K562 (cell line): ENCODE measurements around the gene TNKS2. TPM values are rescaled to one million over a fixed set of nuclear protein-coding genes. Genes with fewer than 3 reads are reported as not detected.

ENCODE experiments used
- ATAC-seq: fragments of 200-7000 bp; cut with Tn5 transposase; 3 replicates; pipeline ENCODE4 v1.9.1; 2020; ENCODE audit warnings: moderate library complexity
- BruUV-seq: library from RNA; stranded (reverse); fragments of 400-500 nt; replicated peaks from 2 replicates; lab custom pipeline; 2021; lab: Mats Ljungman, UMichigan
- CTCF ChIA-PET: fragments of 300-600 bp; formaldehyde crosslinking; extraction: SDS; loops from one replicate; lab custom pipeline; 2021; ENCODE audit warnings: low intra/inter-chr PET ratio; lab: Yijun Ruan, JAX
- POLR2A ChIA-PET: fragments of 300-600, 350-650 bp; sonication (Branson Sonifier 250); formaldehyde crosslinking; extraction: SDS; loops from one replicate; lab custom pipeline; 2021; ENCODE audit warnings: antibody characterized with exemption, inconsistent platforms; lab: Yijun Ruan, JAX
- DNase-seq, 4 experiments: peaks; one replicate each; pipeline versions ENCODE4 v3.0.0 to v3.0.0-alpha.2; 2011 to 2018; ENCODE audit warnings: low spot score in 3 of 4, mixed read lengths in 3 of 4; ENCODE audit errors: extremely low read depth in 1 of 4
- FAIRE-seq: peaks from 2 replicates; lab custom pipeline; 2011; peaks lifted over from hg19 to GRCh38; lab: Jason Lieb, UNC
- H2AFZ ChIP-seq: 2 replicates; pipeline ENCODE4 v1.6.0; 2011; ENCODE audit warnings: low read depth, low read length, control low read depth, inconsistent platforms
- H3K27ac ChIP-seq: fragments of 200-600 bp; 3 replicates; pipeline ENCODE4 v1.8.0; 2011; ENCODE audit warnings: low read depth, mild to moderate bottlenecking, control low read depth, inconsistent platforms, low read length, moderate library complexity, mixed read lengths; ENCODE audit errors: extremely low read depth
- H3K27me3 ChIP-seq, 2 experiments: fragments of 300-600 bp in 1 of 2; 2 replicates in 1 of 2; 3 replicates in 1 of 2; pipeline versions ENCODE4 v1.6.0 to v1.8.0; 2011; ENCODE audit warnings: inconsistent platforms in 2 of 2, low read length in 2 of 2, mild to moderate bottlenecking in 1 of 2, mixed read lengths in 1 of 2, moderate library complexity in 1 of 2; ENCODE audit not compliant: control insufficient read depth in 2 of 2, insufficient read depth in 2 of 2
- H3K36me3 ChIP-seq: fragments of 300-600 bp; 3 replicates; pipeline ENCODE4 v1.8.0; 2011; ENCODE audit warnings: mild to moderate bottlenecking, low read length, inconsistent platforms; ENCODE audit not compliant: control insufficient read depth, insufficient read depth
- H3K4me1 ChIP-seq, 2 experiments: fragments of 200-600 bp in 1 of 2; replicated peaks in 1 of 2; 2 replicates in 1 of 2; 3 replicates in 1 of 2; pipeline versions ENCODE4 v1.5.1 to v1.8.0; 2011; ENCODE audit warnings: inconsistent platforms in 2 of 2, low read length in 2 of 2, mild to moderate bottlenecking in 1 of 2, mixed read lengths in 1 of 2, moderate library complexity in 1 of 2; ENCODE audit not compliant: control insufficient read depth in 2 of 2, insufficient read depth in 2 of 2
- H3K4me2 ChIP-seq: 2 replicates; pipeline ENCODE4 v1.6.1; 2011; ENCODE audit warnings: low read length, control low read depth, inconsistent platforms, mixed read lengths; ENCODE audit not compliant: insufficient read depth
- H3K4me3 ChIP-seq: fragments of 200-600 bp; sonication (generic), shearing (Covaris generic); 2 replicates; pipeline ENCODE4 v1.5.1; 2016; ENCODE audit warnings: control low read depth, inconsistent platforms
- H3K79me2 ChIP-seq: fragments of 200-600 bp; 3 replicates; pipeline ENCODE4 v1.8.0; 2011; ENCODE audit warnings: low read length, inconsistent platforms; ENCODE audit not compliant: control insufficient read depth, insufficient read depth
- H3K9ac ChIP-seq, 2 experiments: 2 replicates each; pipeline versions ENCODE4 v1.6.0 to v1.6.1; 2011; ENCODE audit warnings: low read depth in 2 of 2, low read length in 2 of 2, control low read depth in 1 of 2, inconsistent platforms in 1 of 2, mild to moderate bottlenecking in 1 of 2, mixed read lengths in 1 of 2; ENCODE audit not compliant: insufficient read depth in 1 of 2
- H3K9me1 ChIP-seq: one replicate; pipeline ENCODE4 v1.6.0; 2011; ENCODE audit warnings: inconsistent platforms, mild to moderate bottlenecking, low read length, moderate library complexity; ENCODE audit not compliant: control insufficient read depth, insufficient read depth
- H3K9me3 ChIP-seq: replicated peaks from 2 replicates; pipeline ENCODE4 v1.5.1; 2011; ENCODE audit warnings: low read depth, low read length, inconsistent platforms; ENCODE audit not compliant: control insufficient read depth, insufficient read depth
- H4K20me1 ChIP-seq: replicated peaks from 2 replicates; pipeline ENCODE4 v1.6.1; 2011; ENCODE audit warnings: low read length, inconsistent platforms, mixed read lengths; ENCODE audit not compliant: control insufficient read depth, insufficient read depth
- CCAR2 ChIP-seq: fragments of 200-400 bp; formaldehyde crosslinking; IDR thresholded peaks from 2 replicates; pipeline ENCODE4 v1.6.1; 2017; ENCODE audit warnings: mild to moderate bottlenecking, low read depth, low read length
- CHCHD3 ChIP-seq: fragments of 250-450 bp; sonication (Bioruptor Pico); IDR thresholded peaks from 2 replicates; pipeline ENCODE4 v2.1.2; 2022; ENCODE audit warnings: mild to moderate bottlenecking
- HDAC8 ChIP-seq: fragments of 450-650 bp; IDR thresholded peaks from 2 replicates; pipeline ENCODE4 v1.6.1; 2016; ENCODE audit warnings: mild to moderate bottlenecking, missing genetic modification characterization, moderate library complexity, missing compliant biosample characterization
- KDM2B ChIP-seq: fragments of 250-450 bp; sonication (Bioruptor Pico); IDR thresholded peaks from 2 replicates; pipeline ENCODE4 v1.8.0; 2021; ENCODE audit warnings: mild to moderate bottlenecking, moderate library complexity
- KDM5B ChIP-seq: fragments of 200-600 bp; sonication (generic); IDR thresholded peaks from 2 replicates; pipeline ENCODE4 v1.6.1; 2012; ENCODE audit warnings: low read depth, mild to moderate bottlenecking, moderate library complexity, low read length, control low read depth, inconsistent platforms; ENCODE audit not compliant: insufficient replicate concordance
- MED1 ChIP-seq: sonication (generic); formaldehyde crosslinking; IDR thresholded peaks from 2 replicates; pipeline ENCODE4 v1.8.1; 2023; ENCODE audit warnings: missing genetic modification reagents, borderline replicate concordance
- PATZ1 ChIP-seq: fragments of 250-450 bp; sonication (Bioruptor Pico); IDR thresholded peaks from 2 replicates; pipeline ENCODE4 v1.5.0; 2020; ENCODE audit warnings: mild to moderate bottlenecking, borderline replicate concordance
- PCBP1 ChIP-seq: fragments of 200-400 bp; formaldehyde crosslinking; IDR thresholded peaks from 2 replicates; pipeline ENCODE4 v1.6.1; 2018; ENCODE audit warnings: mild to moderate bottlenecking, low read depth, low read length; ENCODE audit not compliant: poor library complexity, severe bottlenecking
- TFAM ChIP-seq: fragments of 250-450 bp; sonication (Bioruptor Pico); conservative IDR thresholded peaks from 2 replicates; pipeline ENCODE4 v1.5.0; 2021; ENCODE audit warnings: mild to moderate bottlenecking, moderate library complexity
- ZBTB5 ChIP-seq: fragments of 450-650 bp; IDR thresholded peaks from 2 replicates; pipeline ENCODE4 v1.6.1; 2017; ENCODE audit warnings: antibody characterized with exemption
- ZNF324 ChIP-seq: fragments of 250-450 bp; sonication (Bioruptor Pico); IDR thresholded peaks from 2 replicates; pipeline ENCODE4 v1.4.0; 2020; ENCODE audit warnings: mild to moderate bottlenecking
- ZNF609 ChIP-seq: sonication (generic); formaldehyde crosslinking; IDR thresholded peaks from 2 replicates; pipeline ENCODE4 v1.8.1; 2023; ENCODE audit warnings: missing genetic modification reagents, mild to moderate bottlenecking, borderline replicate concordance
- ZNF668 ChIP-seq: fragments of 250-450 bp; sonication (Bioruptor Pico); IDR thresholded peaks from 2 replicates; pipeline ENCODE4 v1.8.0; 2022; ENCODE audit warnings: mild to moderate bottlenecking, inconsistent platforms
- ZNF79 ChIP-seq: fragments of 250-450 bp; sonication (Bioruptor Pico); IDR thresholded peaks from 2 replicates; pipeline ENCODE4 v1.4.0; 2020; ENCODE audit warnings: low read depth, mild to moderate bottlenecking, moderate library complexity
- WGBS: fragments of 100-300 bp; shearing (Covaris generic); methylation state at CpG from one replicate; pipeline ENCODE4 v1.1.6; 2016; ENCODE audit warnings: low coverage, mixed read lengths; ENCODE audit not compliant: insufficient coverage; ENCODE audit errors: missing lambda C conversion rate; 5-methylcytosine and 5-hydroxymethylcytosine counted together
- in situ Hi-C: fragments of 300-500 bp; cut with MboI; formaldehyde crosslinking; loops from 4 replicates; pipeline ENCODE4 v1.15.0; 2018; ENCODE audit warnings: inconsistent platforms, mixed read lengths
- intact Hi-C: fragments of 100-400 bp; cut with micrococcal nuclease; formaldehyde crosslinking; loops from 2 replicates; pipeline ENCODE4 v1.14.2; 2022
- polyA plus RNA-seq, 8 experiments: library from polyadenylated mRNA; depleted of rRNA in 4 of 8; stranded (reverse) in 5 of 8; unstranded in 3 of 8; fragments of >200 nt; fragmentation: Nextera tagmentation in 2 of 8; fragmentation: Illumina TruSeq in 1 of 8; extraction: Ambion mirVana in 2 of 8; extraction: Trizol in 1 of 8; gene quantifications; 2 replicates each; pipeline versions ENCODE4 v1.2.1 to v1.2.3, GENCODE V29; 2011 to 2014; ENCODE audit warnings: inconsistent platforms in 1 of 8, missing spikeins in 1 of 8
- total RNA-seq, 7 experiments: library from RNA; depleted of rRNA in 6 of 7; stranded (reverse); fragments of >200 nt in 6 of 7; fragmentation: Illumina TruSeq in 2 of 7; extraction: Trizol in 2 of 7; gene quantifications; 2 replicates each; pipeline versions ENCODE4 v1.2.1 to v1.2.3, GENCODE V29; 2011 to 2021; ENCODE audit warnings: low replicate concordance in 1 of 7

TNKS2 gene
- total and polyA plus RNA-seq, 9 of the 15 experiments (the other 6 are each of a cell fraction or from before 2014, with no cell fraction given), result 3.5 to 19.8 (median 8.6) TPM

- Histone ChIP-seq H3K9ac (no peak overlapping the region), H3K9me1 (no peaks in the 10 kb centered on the region), H3K36me3 (no peaks in the 10 kb centered on the region), H3K4me1 (no peaks in the 10 kb centered on the region), H3K4me2 (no peak overlapping the region), H3K27me3 (no peaks in the 10 kb centered on the region), H2AFZ (no peak overlapping the region), H3K4me3 (no peak overlapping the region), H3K9me3 (no peaks in the 10 kb centered on the region), H3K27ac (no peak overlapping the region), H3K79me2 (no peaks in the 10 kb centered on the region), H4K20me1 (no peaks in the 10 kb centered on the region)
- no peak for DNase-seq
- no peak for FAIRE-seq
- intact Hi-C loops (no loop called here), in situ Hi-C loops (no loop called here)
- BruUV-seq, result no TSS peak
- ChIA-PET CTCF (no interaction called here), POLR2A (no interaction called here)
- no peak for ATAC-seq
- 38% methylated on average over 2 of the region's 2 CpGs for WGBS
- TF ChIP-seq TFAM (CRISPR knock-in tag) (no peak), PCBP1 (no peak), CCAR2 (no peak), MED1 (no peak), ZNF79 (CRISPR knock-in tag) (no peak), ZBTB5 (no peak), PATZ1 (CRISPR knock-in tag) (no peak), KDM2B (no peak), KDM5B (no peak), ZNF609 (no peak), ZNF324 (CRISPR knock-in tag) (no peak), CHCHD3 (CRISPR knock-in tag) (no peak), ZNF668 (no peak), HDAC8 (tag) (no peak)
Observed at GRCh38 chr10:91787810-91788209, 10.4 kb upstream of the TNKS2 start.
